K562 (cell line): ENCODE results near the gene NOTO. TPM values are rescaled to one million over a fixed set of nuclear protein-coding genes. Genes with fewer than 3 reads are reported as not detected.
A peak's percentile ranks its signal among the peaks of the same experiment; 100 is the strongest.

Source experiments
- ARNT ChIP-seq, 2 experiments: fragments of 450-650 bp; IDR thresholded peaks; 2 replicates each; pipeline ENCODE4 v1.6.1; 2016; ENCODE audit warnings: mild to moderate bottlenecking in 1 of 2
- E2F6 ChIP-seq, 2 experiments: IDR thresholded peaks; 2 replicates each; pipeline ENCODE4 v1.6.1; 2011; ENCODE audit warnings: borderline replicate concordance in 1 of 2, control low read depth in 1 of 2, low read depth in 1 of 2, low read length in 1 of 2, mild to moderate bottlenecking in 1 of 2, mixed read lengths in 1 of 2, moderate library complexity in 1 of 2; ENCODE audit not compliant: insufficient read depth in 1 of 2, insufficient read length in 1 of 2, poor library complexity in 1 of 2, severe bottlenecking in 1 of 2; ENCODE audit errors: extremely low read depth in 1 of 2
- ELF1 ChIP-seq: fragments of 200-800 bp; sonication (Bioruptor generic); IDR thresholded peaks from 2 replicates; pipeline ENCODE4 v1.6.1; 2016; ENCODE audit warnings: missing genetic modification characterization, missing compliant biosample characterization
- EZH2 ChIP-seq: IDR thresholded peaks from 2 replicates; pipeline ENCODE4 v1.6.1; 2012; ENCODE audit warnings: low read depth, mild to moderate bottlenecking, inconsistent platforms, low read length, borderline replicate concordance
- HDAC8 ChIP-seq: fragments of 450-650 bp; IDR thresholded peaks from 2 replicates; pipeline ENCODE4 v1.6.1; 2016; ENCODE audit warnings: mild to moderate bottlenecking, missing genetic modification characterization, moderate library complexity, missing compliant biosample characterization
- HEY1 ChIP-seq: fragments of 250-450 bp; sonication (Bioruptor Pico); IDR thresholded peaks from 2 replicates; pipeline ENCODE4 v1.5.0; 2020; ENCODE audit warnings: mild to moderate bottlenecking, moderate library complexity, borderline replicate concordance
- ILF3 ChIP-seq: fragments of 450-650 bp; IDR thresholded peaks from 2 replicates; pipeline ENCODE4 v1.6.1; 2018; ENCODE audit warnings: antibody characterized with exemption, mild to moderate bottlenecking, moderate library complexity, borderline replicate concordance
- KAT7 ChIP-seq: sonication (generic); formaldehyde crosslinking; IDR thresholded peaks from 2 replicates; pipeline ENCODE4 v1.8.0; 2022; ENCODE audit warnings: missing genetic modification reagents, mild to moderate bottlenecking, borderline replicate concordance
- KDM1A ChIP-seq, 2 experiments: fragments of 450-650 bp; IDR thresholded peaks; 2 replicates each; pipeline ENCODE4 v1.6.1; 2016; ENCODE audit warnings: mild to moderate bottlenecking in 2 of 2
- KLF6 ChIP-seq: fragments of 250-450 bp; sonication (Bioruptor Pico); IDR thresholded peaks from 2 replicates; pipeline ENCODE4 v1.4.0; 2020; ENCODE audit warnings: mild to moderate bottlenecking, moderate library complexity, borderline replicate concordance
- MAFG ChIP-seq: fragments of 450-650 bp; conservative IDR thresholded peaks from 2 replicates; pipeline ENCODE4 v1.6.1; 2016; ENCODE audit warnings: missing genetic modification characterization, missing compliant biosample characterization
- MYNN ChIP-seq, 2 experiments: sonication (generic); formaldehyde crosslinking in 1 of 2; IDR thresholded peaks; 2 replicates each; pipeline versions ENCODE4 v1.5.0 to v1.6.1; 2016 to 2020; ENCODE audit warnings: antibody characterized with exemption in 1 of 2, missing genetic modification reagents in 1 of 2
- NFIX ChIP-seq: fragments of 250-450 bp; sonication (Bioruptor Pico); IDR thresholded peaks from 2 replicates; pipeline ENCODE4 v1.4.0; 2020; ENCODE audit warnings: low read depth, mild to moderate bottlenecking, moderate library complexity
- SMARCA5 ChIP-seq: fragments of 450-650 bp; IDR thresholded peaks from 2 replicates; pipeline ENCODE4 v1.6.1; 2016
- ZNF121 ChIP-seq: sonication (generic); formaldehyde crosslinking; conservative IDR thresholded peaks from 2 replicates; pipeline ENCODE4 v1.8.0; 2022; ENCODE audit warnings: missing genetic modification reagents
- ZNF263 ChIP-seq: sonication (generic); formaldehyde crosslinking; IDR thresholded peaks from 2 replicates; pipeline ENCODE4 v1.8.0; 2022; ENCODE audit warnings: mild to moderate bottlenecking, missing genetic modification reagents, borderline replicate concordance
- ZNF785 ChIP-seq: fragments of 250-450 bp; sonication (Bioruptor Pico); IDR thresholded peaks from 2 replicates; pipeline ENCODE4 v1.4.0; 2020; ENCODE audit warnings: mild to moderate bottlenecking
- polyA plus RNA-seq, 8 experiments: library from polyadenylated mRNA; depleted of rRNA in 4 of 8; stranded (reverse) in 5 of 8; unstranded in 3 of 8; fragments of >200 nt; fragmentation: Nextera tagmentation in 2 of 8; fragmentation: Illumina TruSeq in 1 of 8; extraction: Ambion mirVana in 2 of 8; extraction: Trizol in 1 of 8; gene quantifications; 2 replicates each; pipeline versions ENCODE4 v1.2.1 to v1.2.3, GENCODE V29; 2011 to 2014; ENCODE audit warnings: inconsistent platforms in 1 of 8, missing spikeins in 1 of 8
- total RNA-seq, 7 experiments: library from RNA; depleted of rRNA in 6 of 7; stranded (reverse); fragments of >200 nt in 6 of 7; fragmentation: Illumina TruSeq in 2 of 7; extraction: Trizol in 2 of 7; gene quantifications; 2 replicates each; pipeline versions ENCODE4 v1.2.1 to v1.2.3, GENCODE V29; 2011 to 2021; ENCODE audit warnings: low replicate concordance in 1 of 7
- TF ChIP-seq, protein P1 (sequence below): fragments of 250-450 bp; sonication (Bioruptor Pico); IDR thresholded peaks from 2 replicates; pipeline ENCODE4 v1.4.0; 2020; ENCODE audit warnings: borderline replicate concordance
- TF ChIP-seq, protein P2 (sequence below): fragments of 450-650 bp; IDR thresholded peaks from 2 replicates; pipeline ENCODE4 v1.6.1; 2017; ENCODE audit warnings: antibody characterized with exemption, mild to moderate bottlenecking

The NOTO gene
- total and polyA plus RNA-seq, 9 of the 15 experiments (the other 6 are each of a cell fraction or from before 2014, with no cell fraction given) = not detected

- no peak for TF ChIP-seq HDAC8
- TF ChIP-seq ZNF785 (CRISPR knock-in tag) = no peak
- no peak for TF ChIP-seq ILF3
- TF ChIP-seq KLF6 (CRISPR knock-in tag) = 0 out of 2 replicates have a peak, but pooled peaks have one; percentile 6
- TF ChIP-seq, protein P1, sequence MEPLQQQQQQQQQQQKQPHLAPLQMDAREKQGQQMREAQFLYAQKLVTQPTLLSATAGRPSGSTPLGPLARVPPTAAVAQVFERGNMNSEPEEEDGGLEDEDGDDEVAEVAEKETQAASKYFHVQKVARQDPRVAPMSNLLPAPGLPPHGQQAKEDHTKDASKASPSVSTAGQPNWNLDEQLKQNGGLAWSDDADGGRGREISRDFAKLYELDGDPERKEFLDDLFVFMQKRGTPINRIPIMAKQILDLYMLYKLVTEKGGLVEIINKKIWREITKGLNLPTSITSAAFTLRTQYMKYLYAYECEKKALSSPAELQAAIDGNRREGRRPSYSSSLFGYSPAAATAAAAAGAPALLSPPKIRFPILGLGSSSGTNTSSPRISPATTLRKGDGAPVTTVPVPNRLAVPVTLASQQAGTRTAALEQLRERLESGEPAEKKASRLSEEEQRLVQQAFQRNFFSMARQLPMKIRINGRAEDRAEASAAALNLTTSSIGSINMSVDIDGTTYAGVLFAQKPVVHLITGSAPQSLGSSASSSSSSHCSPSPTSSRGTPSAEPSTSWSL = no peak
- TF ChIP-seq ARNT (IDR thresholded peaks at IDR 0.05) = peak; percentile 67 to 76; a peak in 2 of 4 replicates
- TF ChIP-seq HEY1 (CRISPR knock-in tag) = no peak
- peak; percentile 81 for TF ChIP-seq ELF1 (tag)
- TF ChIP-seq E2F6 (IDR thresholded peaks at IDR 0.05; ENCODE audit: borderline replicate concordance in 1 of 2, extremely low read depth in 1 of 2, insufficient read depth in 1 of 2, insufficient read length in 1 of 2, low read depth in 1 of 2, low read length in 1 of 2, poor library complexity in 1 of 2, severe bottlenecking in 1 of 2) = no peak
- no peak for TF ChIP-seq KAT7 (CRISPR knock-in tag)
- 0 out of 2 replicates have a peak, but pooled peaks have one; percentile 40 for TF ChIP-seq MYNN (IDR thresholded peaks at IDR 0.05)
- no peak for TF ChIP-seq MYNN (CRISPR knock-in tag; IDR thresholded peaks at IDR 0.05)
- no peak for TF ChIP-seq EZH2
- TF ChIP-seq KDM1A (IDR thresholded peaks at IDR 0.05) = no peak
- TF ChIP-seq, protein P2, sequence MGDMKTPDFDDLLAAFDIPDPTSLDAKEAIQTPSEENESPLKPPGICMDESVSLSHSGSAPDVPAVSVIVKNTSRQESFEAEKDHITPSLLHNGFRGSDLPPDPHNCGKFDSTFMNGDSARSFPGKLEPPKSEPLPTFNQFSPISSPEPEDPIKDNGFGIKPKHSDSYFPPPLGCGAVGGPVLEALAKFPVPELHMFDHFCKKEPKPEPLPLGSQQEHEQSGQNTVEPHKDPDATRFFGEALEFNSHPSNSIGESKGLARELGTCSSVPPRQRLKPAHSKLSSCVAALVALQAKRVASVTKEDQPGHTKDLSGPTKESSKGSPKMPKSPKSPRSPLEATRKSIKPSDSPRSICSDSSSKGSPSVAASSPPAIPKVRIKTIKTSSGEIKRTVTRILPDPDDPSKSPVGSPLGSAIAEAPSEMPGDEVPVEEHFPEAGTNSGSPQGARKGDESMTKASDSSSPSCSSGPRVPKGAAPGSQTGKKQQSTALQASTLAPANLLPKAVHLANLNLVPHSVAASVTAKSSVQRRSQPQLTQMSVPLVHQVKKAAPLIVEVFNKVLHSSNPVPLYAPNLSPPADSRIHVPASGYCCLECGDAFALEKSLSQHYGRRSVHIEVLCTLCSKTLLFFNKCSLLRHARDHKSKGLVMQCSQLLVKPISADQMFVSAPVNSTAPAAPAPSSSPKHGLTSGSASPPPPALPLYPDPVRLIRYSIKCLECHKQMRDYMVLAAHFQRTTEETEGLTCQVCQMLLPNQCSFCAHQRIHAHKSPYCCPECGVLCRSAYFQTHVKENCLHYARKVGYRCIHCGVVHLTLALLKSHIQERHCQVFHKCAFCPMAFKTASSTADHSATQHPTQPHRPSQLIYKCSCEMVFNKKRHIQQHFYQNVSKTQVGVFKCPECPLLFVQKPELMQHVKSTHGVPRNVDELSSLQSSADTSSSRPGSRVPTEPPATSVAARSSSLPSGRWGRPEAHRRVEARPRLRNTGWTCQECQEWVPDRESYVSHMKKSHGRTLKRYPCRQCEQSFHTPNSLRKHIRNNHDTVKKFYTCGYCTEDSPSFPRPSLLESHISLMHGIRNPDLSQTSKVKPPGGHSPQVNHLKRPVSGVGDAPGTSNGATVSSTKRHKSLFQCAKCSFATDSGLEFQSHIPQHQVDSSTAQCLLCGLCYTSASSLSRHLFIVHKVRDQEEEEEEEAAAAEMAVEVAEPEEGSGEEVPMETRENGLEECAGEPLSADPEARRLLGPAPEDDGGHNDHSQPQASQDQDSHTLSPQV = no peak
- no peak for TF ChIP-seq ZNF121
- no peak for TF ChIP-seq MAFG (tag)
- no peak for TF ChIP-seq SMARCA5
- no peak for TF ChIP-seq NFIX (CRISPR knock-in tag)
- no peak for TF ChIP-seq ZNF263 (CRISPR knock-in tag)
These were observed 31.8 kb downstream of the NOTO start, which contains the start of gene CCT7 (continued) for GRCh38 chr2:73233932-73234832.
